ENCODE data around the gene TBC1D22B. TPM values are rescaled to one million over a fixed set of nuclear protein-coding genes. Genes with fewer than 3 reads are reported as not detected.

The TBC1D22B gene
- total and polyA plus RNA-seq, 9 of the 15 experiments (the other 6 are each of a cell fraction or from before 2014, with no cell fraction given): 4.8 to 24.2 (median 13.5) TPM

DNA sequence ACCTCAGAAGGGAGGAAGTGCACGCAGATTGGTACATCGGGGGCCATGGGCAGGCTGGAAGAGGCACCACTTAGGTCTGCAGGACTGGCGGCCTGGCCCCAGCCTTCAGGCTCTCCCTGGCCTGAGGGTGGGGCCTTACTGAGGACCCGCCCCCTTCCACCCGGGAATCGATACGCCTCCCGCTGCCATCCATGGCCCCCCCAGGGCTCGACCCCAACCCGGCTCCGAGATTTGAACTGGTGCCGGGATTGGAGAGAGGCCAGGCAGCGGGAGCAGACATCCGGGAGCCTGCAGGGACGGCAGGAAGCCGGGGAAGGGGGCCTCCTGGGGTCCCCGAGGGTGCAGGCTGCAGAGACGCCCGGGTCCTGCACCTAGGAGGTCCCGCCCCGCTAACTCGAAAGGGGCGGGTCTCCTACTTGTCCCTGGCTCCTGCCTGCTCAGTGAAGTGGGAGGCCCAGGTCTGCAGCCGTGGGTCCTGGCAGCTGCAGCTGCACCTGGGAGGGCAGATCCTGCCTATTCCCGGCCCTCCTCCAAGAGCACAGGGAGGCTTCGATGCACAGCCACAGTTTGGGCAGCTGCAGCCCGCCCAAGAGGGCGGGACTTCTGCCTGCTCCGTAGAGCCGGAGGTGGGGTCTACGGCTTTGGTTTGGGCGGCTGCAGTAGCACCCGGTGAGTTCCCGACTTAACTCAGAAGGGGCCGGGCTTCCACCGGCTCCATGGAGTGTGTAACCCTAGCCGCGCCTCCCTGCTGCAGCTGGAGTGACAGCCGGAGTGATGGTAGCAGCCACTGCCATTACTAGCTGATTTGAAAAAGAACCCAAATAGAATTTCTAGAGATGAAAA lies 35.2 kb upstream of the TBC1D22B start (continued):
- TF ChIP-seq, protein P1, sequence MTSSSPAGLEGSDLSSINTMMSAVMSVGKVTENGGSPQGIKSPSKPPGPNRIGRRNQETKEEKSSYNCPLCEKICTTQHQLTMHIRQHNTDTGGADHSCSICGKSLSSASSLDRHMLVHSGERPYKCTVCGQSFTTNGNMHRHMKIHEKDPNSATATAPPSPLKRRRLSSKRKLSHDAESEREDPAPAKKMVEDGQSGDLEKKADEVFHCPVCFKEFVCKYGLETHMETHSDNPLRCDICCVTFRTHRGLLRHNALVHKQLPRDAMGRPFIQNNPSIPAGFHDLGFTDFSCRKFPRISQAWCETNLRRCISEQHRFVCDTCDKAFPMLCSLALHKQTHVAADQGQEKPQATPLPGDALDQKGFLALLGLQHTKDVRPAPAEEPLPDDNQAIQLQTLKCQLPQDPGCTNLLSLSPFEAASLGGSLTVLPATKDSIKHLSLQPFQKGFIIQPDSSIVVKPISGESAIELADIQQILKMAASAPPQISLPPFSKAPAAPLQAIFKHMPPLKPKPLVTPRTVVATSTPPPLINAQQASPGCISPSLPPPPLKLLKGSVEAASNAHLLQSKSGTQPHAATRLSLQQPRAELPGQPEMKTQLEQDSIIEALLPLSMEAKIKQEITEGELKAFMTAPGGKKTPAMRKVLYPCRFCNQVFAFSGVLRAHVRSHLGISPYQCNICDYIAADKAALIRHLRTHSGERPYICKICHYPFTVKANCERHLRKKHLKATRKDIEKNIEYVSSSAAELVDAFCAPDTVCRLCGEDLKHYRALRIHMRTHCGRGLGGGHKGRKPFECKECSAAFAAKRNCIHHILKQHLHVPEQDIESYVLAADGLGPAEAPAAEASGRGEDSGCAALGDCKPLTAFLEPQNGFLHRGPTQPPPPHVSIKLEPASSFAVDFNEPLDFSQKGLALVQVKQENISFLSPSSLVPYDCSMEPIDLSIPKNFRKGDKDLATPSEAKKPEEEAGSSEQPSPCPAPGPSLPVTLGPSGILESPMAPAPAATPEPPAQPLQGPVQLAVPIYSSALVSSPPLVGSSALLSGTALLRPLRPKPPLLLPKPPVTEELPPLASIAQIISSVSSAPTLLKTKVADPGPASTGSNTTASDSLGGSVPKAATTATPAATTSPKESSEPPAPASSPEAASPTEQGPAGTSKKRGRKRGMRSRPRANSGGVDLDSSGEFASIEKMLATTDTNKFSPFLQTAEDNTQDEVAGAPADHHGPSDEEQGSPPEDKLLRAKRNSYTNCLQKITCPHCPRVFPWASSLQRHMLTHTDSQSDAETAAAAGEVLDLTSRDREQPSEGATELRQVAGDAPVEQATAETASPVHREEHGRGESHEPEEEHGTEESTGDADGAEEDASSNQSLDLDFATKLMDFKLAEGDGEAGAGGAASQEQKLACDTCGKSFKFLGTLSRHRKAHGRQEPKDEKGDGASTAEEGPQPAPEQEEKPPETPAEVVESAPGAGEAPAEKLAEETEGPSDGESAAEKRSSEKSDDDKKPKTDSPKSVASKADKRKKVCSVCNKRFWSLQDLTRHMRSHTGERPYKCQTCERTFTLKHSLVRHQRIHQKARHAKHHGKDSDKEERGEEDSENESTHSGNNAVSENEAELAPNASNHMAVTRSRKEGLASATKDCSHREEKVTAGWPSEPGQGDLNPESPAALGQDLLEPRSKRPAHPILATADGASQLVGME (CRISPR knock-in tag; IDR thresholded peaks at IDR 0.05): 0 out of 2 replicates have a peak, but pooled peaks have one; percentile 59
- TF ChIP-seq, protein P2, sequence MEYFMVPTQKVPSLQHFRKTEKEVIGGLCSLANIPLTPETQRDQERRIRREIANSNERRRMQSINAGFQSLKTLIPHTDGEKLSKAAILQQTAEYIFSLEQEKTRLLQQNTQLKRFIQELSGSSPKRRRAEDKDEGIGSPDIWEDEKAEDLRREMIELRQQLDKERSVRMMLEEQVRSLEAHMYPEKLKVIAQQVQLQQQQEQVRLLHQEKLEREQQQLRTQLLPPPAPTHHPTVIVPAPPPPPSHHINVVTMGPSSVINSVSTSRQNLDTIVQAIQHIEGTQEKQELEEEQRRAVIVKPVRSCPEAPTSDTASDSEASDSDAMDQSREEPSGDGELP (CRISPR knock-in tag; IDR thresholded peaks at IDR 0.05; ENCODE audit: borderline replicate concordance): peak; percentile 88
- TF ChIP-seq ZNF551 (CRISPR knock-in tag; IDR thresholded peaks at IDR 0.05) (no peak), ZNF384 (IDR thresholded peaks at IDR 0.05; ENCODE audit: low read depth, low read length) (no peak), ZNF324 (CRISPR knock-in tag; IDR thresholded peaks at IDR 0.05) (no peak), CBFB (CRISPR knock-in tag; IDR thresholded peaks at IDR 0.05) (peak; percentile 66; the same call in 1 of the 2 replicates), ZNF766 (CRISPR knock-in tag; conservative IDR thresholded peaks at IDR 0.05) (no peak), ZNF717 (CRISPR knock-in tag; IDR thresholded peaks at IDR 0.05) (no peak), PYGO2 (tag; IDR thresholded peaks at IDR 0.05) (no peak), CCAR2 (IDR thresholded peaks at IDR 0.05; ENCODE audit: low read depth, low read length) (no peak), CBX3 (IDR thresholded peaks at IDR 0.05; ENCODE audit: borderline replicate concordance in 1 of 2, low read length in 2 of 2) (no peak), EZH2 (IDR thresholded peaks at IDR 0.05; ENCODE audit: borderline replicate concordance, low read depth, low read length) (no peak)
- TF ChIP-seq, protein P3, sequence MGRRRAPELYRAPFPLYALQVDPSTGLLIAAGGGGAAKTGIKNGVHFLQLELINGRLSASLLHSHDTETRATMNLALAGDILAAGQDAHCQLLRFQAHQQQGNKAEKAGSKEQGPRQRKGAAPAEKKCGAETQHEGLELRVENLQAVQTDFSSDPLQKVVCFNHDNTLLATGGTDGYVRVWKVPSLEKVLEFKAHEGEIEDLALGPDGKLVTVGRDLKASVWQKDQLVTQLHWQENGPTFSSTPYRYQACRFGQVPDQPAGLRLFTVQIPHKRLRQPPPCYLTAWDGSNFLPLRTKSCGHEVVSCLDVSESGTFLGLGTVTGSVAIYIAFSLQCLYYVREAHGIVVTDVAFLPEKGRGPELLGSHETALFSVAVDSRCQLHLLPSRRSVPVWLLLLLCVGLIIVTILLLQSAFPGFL (CRISPR knock-in tag; IDR thresholded peaks at IDR 0.05): no peak
- TF ChIP-seq, protein P4, sequence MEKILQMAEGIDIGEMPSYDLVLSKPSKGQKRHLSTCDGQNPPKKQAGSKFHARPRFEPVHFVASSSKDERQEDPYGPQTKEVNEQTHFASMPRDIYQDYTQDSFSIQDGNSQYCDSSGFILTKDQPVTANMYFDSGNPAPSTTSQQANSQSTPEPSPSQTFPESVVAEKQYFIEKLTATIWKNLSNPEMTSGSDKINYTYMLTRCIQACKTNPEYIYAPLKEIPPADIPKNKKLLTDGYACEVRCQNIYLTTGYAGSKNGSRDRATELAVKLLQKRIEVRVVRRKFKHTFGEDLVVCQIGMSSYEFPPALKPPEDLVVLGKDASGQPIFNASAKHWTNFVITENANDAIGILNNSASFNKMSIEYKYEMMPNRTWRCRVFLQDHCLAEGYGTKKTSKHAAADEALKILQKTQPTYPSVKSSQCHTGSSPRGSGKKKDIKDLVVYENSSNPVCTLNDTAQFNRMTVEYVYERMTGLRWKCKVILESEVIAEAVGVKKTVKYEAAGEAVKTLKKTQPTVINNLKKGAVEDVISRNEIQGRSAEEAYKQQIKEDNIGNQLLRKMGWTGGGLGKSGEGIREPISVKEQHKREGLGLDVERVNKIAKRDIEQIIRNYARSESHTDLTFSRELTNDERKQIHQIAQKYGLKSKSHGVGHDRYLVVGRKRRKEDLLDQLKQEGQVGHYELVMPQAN (IDR thresholded peaks at IDR 0.05; ENCODE audit: borderline replicate concordance): no peak
- TF ChIP-seq, protein P5, sequence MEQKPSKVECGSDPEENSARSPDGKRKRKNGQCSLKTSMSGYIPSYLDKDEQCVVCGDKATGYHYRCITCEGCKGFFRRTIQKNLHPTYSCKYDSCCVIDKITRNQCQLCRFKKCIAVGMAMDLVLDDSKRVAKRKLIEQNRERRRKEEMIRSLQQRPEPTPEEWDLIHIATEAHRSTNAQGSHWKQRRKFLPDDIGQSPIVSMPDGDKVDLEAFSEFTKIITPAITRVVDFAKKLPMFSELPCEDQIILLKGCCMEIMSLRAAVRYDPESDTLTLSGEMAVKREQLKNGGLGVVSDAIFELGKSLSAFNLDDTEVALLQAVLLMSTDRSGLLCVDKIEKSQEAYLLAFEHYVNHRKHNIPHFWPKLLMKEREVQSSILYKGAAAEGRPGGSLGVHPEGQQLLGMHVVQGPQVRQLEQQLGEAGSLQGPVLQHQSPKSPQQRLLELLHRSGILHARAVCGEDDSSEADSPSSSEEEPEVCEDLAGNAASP (IDR thresholded peaks at IDR 0.05): no peak
